GM21528 (cell line): Measurements from ENCODE around the gene IZUMO4.
"Not testable (repeated sequence)": the region's sequence is repeated elsewhere in the genome, so short reads cannot be mapped to it uniquely, and the experiment has no call there.

Experiments used
- ATAC-seq: cut with Tn5 transposase; IDR thresholded peaks from one replicate; pipeline ENCODE4 v1.9.1; 2021; ENCODE audit warnings: mild to moderate bottlenecking, moderate library complexity; ENCODE audit not compliant: unreplicated experiment, low FRiP score

IZUMO4 gene

DNA sequence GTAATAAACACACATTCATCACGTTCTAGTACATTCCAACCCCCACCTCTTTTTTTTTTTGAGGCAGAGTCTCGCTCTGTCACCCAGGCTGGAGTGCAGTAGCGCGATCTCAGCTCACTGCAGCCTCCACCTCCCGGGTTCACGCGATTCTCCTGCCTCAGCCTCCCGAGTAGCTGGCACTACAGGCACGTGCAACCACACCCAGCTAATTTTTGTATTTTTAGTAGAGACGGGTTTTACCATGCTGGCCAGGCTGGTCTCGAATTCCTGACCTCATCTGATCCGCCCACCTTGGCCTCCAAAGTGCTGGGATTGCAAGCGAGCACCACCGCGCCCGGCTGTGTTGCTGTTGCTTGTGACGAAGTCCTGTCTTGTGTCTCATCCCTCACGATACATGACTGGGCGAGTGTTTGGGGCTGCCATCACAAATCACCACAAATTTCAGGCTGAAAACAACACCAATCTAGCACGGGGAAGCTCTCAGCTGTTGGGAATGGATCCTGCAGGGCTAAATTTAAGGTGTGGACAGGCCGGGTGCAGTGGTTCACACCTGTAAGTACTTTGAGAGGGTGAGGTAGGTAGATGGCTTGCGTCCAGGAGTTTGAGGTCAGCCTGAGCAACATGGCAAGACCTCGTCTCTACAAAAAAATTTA is 16.3 kb upstream of the IZUMO4 start:
- no peak for ATAC-seq

DNA sequence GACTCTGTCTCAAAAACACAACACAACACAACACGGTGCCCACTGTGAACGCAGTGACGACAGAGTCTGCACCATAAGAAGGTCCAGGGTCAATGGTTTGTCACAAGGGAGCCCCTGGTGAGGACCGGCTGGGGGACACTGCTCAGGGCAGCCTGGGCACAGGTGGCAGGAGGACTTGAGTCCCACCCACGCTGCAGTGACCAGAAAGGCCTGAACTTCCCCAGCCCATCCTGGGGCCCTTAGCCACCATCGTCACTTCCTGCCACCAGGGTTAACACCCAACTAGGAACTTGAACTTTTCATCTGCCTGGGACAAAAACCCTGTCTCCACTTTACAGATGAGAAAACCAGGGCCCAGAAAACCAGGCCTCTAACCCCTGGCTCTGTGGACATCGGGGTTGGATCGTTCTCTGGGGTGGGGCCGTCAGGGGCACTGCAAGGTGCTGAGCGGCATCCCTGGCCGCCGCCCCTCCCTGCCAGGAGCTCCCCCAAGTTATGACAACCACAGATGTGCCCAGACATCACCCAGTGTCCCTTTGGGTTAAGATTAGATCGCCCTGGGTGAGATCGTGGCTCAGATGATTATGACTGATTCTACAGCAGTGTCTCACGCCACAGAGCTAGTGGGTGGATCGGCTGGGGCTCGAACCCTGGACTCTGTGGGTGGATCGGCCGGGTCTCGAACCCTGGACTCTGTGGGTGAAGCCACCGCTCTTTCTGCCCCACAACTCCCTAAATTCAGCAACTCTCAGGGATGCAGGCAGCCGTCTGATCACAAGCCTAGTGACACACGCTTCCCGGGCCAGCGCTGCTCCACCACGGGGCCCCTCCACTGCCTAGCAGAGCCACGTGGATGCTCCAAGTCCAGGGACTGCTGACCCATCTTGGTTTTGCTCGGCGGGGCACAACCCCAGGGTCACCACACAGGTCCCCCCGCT is 14.6 kb upstream of the IZUMO4 start:
- no peak for ATAC-seq

DNA sequence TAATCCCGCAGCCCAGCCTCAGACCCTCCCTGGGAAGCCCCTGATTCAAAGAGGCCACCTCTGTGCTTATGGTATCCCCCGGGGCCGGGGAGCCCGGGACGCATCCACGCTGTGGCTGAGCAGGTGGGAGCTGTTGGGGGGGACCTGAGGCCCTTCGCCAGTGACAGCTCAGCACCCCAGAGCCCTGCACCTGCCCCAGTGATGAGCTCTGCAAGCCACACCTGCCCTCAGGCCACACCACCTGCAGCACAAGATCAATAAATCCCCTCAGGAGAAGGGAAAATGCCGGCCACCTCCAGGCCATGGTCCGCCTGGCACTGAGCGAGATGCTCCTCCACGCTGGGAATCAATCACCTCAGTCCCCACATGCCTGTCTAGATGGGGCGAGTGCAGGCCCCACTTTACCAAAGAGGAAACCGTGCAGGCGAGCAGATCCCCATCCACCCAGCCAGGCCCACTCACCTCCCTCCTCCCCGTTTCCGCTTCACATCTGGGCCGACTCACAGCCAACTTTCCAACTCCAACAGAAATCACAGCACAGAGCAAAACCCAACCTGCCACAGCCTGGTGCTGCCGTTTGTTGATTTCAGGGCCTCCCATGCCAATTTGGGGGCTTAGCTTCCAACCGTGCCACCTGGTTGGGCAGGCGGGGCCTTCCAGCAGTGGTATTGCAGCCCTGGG is 13.4 kb upstream of the IZUMO4 start:
- ATAC-seq: no peak

DNA sequence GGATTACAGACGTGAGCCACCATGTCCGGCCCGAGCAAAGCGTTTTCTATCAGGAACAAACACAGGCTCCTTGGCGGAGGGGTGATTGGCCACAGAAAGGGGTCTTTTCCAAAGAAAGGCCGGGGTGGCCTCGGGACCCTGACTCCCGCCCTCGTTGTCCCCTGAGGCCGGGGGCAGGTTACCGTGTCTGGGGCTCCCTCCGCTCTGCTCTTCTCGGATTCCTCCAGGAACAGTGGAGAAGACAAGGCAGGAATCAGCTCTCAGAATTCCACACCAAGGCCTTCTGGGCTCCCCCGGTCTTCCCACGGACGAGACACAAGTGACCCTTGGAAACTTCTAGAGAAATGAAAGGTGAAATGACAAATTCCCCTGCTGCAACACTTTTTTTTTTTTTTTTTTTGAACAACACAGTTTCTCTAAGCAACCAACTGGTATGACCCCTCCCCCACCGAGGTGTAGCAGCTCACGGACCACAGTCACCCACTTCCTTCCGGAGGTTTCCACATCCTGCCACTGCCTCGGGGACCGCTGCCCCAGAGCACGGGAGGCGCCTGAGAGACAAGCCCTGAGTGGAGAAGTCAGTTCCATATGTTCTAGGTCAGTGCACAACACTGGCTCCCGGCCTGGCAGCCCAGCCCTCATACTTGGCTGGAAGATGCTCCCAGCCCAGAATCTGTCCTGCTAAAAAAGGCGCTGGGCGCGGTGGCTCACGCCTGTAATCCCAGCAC is 11.6 kb upstream of the IZUMO4 start:
- no peak for ATAC-seq

DNA sequence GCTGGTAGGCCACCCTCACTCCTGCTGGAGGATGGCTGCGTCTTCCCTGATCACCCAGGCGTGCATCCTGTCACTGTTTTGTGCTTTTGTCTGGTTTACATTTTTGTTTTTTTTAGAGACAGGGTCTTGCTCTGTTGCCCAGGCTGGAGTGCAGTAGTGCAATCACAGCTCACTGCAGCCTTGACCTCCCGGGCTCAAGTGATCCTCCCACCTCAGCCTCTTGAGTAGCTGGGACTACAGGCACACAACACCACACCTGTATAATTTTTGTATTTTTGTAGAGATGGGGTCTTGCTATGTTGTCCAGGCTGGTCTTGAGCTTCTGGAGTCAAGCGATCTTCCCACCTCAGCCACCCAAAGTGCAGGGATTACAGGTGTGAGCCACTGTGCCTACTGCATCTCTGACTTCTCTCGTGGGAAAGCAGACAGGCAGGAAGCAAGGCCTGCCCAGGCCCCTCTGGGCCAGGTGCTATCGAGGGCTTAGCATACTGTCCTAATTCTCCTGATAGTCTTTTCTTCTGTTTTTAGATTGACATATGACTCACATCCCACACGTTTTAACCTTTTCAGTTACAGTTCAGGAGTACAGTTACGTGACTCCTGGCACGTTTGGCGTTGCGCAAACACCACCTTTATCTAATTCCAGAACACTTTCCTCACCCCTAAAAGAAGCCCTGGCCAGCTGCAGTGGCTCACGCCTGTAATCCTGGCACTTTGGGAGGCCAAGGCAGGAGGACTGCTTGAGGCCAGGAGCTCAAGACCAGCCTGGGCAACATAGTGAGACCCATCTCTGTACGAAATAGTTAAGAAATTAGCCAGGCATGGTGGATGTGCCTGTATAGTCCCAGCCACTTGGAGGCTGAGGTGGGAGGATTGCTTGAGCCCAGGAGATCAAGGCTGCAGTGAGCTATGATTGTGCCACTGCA is 9.8 kb upstream of the IZUMO4 start:
- ATAC-seq: not testable (repeated sequence)

DNA sequence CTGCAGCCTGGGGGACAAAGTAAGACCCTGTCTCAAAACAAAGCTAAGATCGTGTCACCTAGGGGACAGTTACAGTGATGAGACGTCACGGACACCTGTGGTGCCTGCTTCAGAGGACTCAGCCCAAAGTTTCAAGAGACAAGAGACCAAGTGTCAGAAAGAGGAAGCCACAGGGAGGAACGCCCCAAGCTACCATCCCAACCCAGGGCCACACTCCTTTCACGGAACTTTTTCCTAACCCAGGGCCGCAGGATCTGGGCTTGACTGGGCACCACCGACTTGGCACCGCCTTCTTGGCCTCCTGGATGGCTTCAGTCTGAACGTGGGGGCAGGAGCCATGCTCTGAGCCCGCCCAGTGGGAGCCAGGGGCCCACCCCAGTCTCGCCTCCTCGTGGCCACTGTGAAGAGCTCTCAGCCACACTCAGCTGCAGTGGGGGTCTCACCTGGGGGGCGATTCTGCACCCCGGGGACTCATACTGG is 9.1 kb upstream of the IZUMO4 start:
- ATAC-seq: no peak

DNA sequence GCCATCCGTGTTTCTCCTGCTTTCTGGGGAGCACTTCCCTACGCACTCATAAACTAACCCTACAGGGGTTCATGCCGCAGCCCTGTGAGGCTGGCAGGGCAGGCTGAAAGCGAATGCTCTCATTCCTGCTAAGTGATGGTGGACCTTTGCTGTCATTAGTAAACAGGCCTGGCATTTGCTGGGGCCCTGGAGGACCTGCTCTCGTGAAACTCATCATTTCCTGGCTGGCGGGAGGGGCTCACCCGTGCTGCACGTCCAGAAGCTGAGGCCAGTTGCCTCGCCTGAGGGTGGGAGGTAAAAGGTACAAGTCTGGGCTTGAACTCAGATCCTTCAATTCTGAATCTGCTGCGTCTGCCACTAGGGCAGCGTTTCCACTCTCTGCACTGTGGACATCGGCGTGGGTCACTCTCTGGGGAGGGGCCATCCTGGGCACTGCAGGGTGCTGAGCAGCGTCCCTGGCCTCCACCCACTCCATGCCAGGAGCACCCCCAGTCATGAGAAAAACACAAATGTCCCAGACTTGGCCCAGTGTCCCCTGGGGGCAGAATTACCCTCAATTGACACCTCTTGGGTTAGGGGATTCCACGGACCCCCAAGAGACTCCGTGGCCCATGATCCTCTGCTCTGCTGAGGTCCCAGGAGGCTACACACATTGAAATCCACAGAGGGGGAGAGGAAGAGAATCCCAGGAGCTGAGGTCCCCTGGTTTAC is 7.6 kb upstream of the IZUMO4 start:
- ATAC-seq: no peak

DNA sequence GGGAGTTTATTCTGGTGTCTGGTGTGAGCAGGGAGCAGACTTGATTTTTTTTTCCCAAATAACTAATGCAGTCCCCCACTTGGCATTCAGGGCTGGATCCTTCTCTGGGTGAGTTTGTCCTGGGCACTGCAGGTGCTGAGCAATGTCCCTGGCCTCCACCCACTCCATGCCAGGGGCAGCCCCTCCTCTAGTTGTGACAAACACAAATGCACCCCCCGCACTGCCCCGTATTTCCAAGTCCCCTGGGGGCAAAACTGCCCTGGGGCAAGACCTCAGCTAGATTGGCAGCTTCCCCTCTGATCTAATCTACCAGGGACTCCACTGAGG is 7.0 kb upstream of the IZUMO4 start:
- ATAC-seq: no peak

DNA sequence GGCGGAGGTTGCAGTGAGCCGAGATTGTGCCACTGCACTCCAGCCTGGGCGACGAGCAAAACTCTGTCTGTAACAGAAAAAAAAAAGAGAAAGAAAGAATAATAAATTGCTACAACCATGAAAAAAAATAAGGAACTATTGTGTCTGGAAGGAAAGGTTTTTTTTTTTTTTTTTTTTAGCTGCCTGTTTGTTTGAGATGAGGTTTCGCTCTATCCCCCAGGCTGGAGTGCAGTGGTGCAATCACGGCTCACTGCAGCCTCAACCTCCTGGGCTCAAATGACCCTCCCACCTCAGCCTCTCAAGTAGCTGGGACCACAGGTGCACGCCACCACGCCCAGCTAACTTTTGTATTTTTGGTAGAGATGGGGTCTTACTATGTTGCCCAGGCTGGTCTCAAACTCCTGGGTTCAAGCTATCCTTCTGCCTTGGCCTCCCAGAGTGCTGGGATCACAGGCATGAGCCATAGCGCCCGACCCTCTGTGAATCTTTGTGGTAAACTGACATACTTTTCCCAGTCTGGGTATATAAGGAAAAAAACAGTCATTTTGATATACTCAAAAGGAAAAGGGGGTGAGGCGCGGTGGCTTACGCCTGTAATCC is 4.7 kb upstream of the IZUMO4 start:
- ATAC-seq: not testable (repeated sequence)

DNA sequence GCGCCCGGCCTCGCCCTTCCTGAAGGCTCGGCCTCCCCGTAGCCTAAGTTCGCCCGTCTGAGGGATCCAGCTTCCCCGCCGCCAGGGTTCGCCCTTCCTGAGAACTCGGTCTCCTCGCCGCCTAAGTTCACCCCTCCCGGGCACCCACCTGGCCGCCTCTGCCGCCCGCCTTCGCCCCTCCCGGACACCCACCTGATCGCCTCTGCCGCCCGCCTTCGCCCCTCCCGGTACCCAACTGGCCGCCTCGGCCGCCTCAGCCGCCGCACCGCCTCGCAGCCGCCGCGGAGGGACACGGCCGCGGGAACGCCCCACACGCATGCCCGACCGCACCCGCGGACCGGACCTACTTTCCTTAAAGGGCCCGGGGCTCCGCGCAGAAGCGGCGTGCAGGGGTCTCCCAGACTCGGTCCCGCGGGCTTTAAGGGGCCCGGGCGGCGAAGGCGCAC is 658 bp upstream of the IZUMO4 start, which contains the start of gene MOB3A:
MOB3A (minus strand) TSS at position 293 of the 446 bp plus-strand sequence. CDS start 17,766 bp downstream, outside the sequence.
- peak; percentile 32 for ATAC-seq

DNA sequence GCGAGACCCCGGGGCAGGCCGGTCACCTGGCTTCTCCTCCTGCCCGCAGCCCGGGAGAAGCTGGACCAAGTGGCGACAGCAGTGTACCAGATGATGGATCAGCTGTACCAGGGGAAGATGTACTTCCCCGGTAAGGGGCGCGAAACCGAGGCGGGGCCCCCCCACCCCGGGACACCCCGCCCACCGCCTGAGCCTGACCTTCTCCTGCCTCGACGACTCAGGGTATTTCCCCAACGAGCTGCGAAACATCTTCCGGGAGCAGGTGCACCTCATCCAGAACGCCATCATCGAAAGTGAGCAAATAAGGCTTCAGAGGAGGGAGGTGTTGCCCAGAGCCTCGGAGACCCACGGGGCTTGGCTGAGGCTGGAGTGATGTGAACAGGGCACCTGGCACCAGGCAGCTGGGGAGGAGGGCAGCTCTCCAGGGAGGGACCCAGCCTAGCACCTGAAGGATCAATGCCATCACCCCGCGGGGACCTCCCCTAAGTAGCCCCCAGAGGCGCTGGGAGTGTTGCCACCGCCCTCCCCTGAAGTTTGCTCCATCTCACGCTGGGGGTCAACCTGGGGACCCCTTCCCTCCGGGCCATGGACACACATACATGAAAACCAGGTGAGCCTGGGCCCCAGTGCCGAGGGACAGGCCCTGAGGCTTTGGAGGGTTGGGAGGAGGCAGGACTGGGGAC is 629 bp downstream of the IZUMO4 start:
- ATAC-seq: peak; percentile 3

DNA sequence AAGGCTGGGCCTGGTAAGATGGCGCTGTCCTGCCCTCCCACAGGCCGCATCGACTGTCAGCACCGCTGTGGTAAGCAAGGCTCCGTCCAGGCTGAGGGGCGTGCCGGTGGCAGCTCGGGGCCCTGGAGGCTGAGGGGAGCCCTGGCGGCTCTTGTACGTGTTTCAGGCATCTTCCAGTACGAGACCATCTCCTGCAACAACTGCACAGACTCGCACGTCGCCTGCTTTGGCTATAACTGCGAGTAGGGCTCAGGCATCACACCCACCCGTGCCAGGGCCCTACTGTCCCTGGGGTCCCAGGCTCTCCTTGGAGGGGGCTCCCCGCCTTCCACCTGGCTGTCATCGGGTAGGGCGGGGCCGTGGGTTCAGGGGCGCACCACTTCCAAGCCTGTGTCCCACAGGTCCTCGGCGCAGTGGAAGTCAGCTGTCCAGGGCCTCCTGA is 1.2 kb downstream of the IZUMO4 start:
- ATAC-seq: no peak

DNA sequence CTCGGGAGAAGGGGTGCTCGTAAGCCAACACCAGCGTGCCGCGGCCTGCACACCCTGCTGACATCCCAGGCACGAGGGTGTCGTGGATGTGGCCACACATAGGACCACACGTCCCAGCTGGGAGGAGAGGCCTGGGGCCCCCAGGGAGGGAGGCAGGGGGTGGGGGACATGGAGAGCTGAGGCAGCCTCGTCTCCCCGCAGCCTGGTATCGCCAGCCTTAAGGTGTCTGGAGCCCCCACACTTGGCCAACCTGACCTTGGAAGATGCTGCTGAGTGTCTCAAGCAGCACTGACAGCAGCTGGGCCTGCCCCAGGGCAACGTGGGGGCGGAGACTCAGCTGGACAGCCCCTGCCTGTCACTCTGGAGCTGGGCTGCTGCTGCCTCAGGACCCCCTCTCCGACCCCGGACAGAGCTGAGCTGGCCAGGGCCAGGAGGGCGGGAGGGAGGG is 2.4 kb downstream of the IZUMO4 start:
- no peak for ATAC-seq

DNA sequence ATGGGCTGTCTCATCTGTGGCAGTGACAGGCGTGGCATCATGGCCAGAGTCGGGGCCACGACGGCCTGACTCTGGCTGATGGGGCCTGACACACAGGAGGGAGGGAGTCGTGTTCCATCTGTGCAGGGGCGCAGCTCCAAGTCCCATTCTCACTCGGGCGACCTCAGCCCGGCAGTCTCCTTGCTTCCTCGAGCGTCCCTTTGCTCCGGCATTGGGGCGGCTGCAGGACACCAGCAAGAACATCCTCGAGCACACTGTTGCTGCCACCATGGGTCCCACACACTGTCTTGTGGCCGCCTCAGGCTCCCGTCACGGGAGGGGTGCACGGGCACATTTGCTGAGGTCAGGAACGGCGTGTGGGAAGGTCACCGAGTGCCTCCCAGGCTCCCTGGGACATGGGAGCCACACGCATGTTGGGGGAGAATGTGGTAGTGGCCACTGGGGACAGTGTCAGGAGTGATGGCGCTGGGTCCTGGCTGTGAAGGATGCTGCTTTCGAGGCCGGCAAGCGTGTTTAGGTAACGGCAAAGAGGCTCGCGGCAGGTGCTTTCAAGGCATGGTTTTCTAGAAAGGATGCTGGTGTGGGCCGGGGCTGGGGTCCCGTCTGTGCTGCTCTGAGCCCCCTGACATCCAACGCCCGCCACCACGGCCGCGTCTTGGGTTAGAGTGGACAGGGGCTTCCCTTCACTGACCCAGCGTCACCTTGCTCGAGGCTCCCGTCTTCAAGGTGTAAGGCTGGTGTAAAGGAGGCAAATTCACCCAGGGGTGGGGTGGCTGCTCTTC is 3.4 kb downstream of the IZUMO4 start:
- no peak for ATAC-seq

DNA sequence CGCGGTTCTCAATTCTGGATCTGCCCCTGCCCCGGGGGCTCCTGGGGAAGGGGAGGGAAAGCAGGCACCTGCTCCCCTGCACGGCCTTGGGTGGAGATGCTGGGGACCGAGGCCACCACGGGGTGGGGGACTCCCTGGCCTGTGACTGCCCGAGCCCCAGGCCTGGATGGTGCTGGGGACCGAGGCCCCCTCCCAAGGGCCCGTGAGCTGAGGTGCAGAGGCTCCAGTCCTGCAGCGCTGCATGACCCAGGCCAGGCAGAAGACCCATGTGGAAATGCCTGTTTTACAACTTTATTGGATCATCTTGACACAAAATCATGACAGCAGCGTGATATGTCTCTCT is 4.0 kb downstream of the IZUMO4 start:
- ATAC-seq: no peak

DNA sequence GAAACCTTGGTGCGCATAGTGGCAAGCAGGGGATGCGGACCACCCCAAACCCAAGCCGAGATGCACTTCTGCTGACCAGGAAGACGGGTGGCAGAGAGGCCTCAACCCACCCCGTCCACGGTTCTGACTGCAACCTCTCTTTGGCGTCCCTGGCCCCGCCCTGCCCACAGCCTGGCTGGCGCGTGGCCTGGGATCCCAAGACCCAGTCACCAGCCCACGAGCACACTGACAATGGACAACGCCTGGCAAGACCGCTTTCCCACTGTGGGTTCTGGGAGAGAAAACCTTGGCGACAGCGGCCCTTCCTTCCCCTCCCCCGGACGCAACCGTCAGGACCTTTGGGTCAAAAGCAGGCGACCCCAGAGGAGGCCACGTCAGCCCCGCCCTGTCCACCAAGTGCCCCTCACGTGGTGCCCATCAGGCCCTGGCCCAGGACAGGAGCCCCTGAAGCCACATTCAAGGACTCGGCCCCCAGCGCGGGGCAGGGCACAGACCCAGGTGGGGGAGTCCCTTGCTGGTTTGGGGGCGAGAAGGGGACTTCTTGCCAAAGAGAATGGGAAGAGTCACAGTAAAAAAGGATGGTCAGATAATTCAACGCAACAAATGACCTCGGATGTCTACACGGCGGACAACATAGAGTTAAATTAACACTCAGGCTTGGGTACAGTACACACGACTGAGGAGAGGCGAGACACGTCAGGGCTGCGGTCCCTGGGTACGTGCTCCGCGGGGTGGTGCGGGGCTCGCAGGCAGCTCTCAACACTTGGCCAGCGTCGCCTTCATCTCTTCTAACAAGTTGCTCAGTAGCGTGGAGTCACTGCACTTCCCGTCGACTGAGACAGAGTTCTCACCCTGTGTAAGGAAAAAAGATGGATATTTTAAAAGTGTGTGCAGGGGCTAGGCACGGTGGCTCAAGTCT is 5.0 kb downstream of the IZUMO4 start:
- no peak for ATAC-seq
